Endothelial cell (in vitro differentiated cells): ENCODE results near the gene ITGA3. TPM values are rescaled to one million over a fixed set of nuclear protein-coding genes. Genes with fewer than 3 reads are reported as not detected.
A peak's percentile ranks its signal among the peaks of the same experiment; 100 is the strongest.

Experiments
- DNase-seq: peaks from one replicate; pipeline ENCODE4 v3.0.0; 2021; ENCODE audit warnings: low spot score
- H3K27ac Mint-ChIP-seq: one replicate; pipeline ENCODE4 v1.8.0; 2021; ENCODE audit warnings: mixed read lengths, inconsistent platforms; ENCODE audit not compliant: unreplicated experiment
- H3K27me3 Mint-ChIP-seq: one replicate; pipeline ENCODE4 v1.8.0; 2021; ENCODE audit warnings: mild to moderate bottlenecking, moderate library complexity, mixed read lengths, inconsistent platforms; ENCODE audit not compliant: unreplicated experiment
- H3K36me3 Mint-ChIP-seq: one replicate; pipeline ENCODE4 v1.8.0; 2021; ENCODE audit warnings: mild to moderate bottlenecking, low read depth, mixed read lengths, inconsistent platforms; ENCODE audit not compliant: unreplicated experiment
- H3K4me1 Mint-ChIP-seq: one replicate; pipeline ENCODE4 v1.8.0; 2021; ENCODE audit warnings: mild to moderate bottlenecking, mixed read lengths, inconsistent platforms; ENCODE audit not compliant: unreplicated experiment
- H3K4me3 Mint-ChIP-seq: one replicate; pipeline ENCODE4 v1.8.0; 2021; ENCODE audit warnings: mild to moderate bottlenecking, mixed read lengths, inconsistent platforms; ENCODE audit not compliant: unreplicated experiment
- H3K9me3 Mint-ChIP-seq: one replicate; pipeline ENCODE4 v1.8.0; 2021; ENCODE audit warnings: mixed read lengths, inconsistent platforms; ENCODE audit not compliant: unreplicated experiment
- total RNA-seq: library from RNA; stranded (reverse); fragmentation: NEBNext Ultra II Directional; extraction: Animal tissue kit (Norgen Biotek cat#: 25700); gene quantifications from one replicate; pipeline ENCODE4 v1.2.1, GENCODE V29; 2021; ENCODE audit not compliant: unreplicated experiment
- TF ChIP-seq, protein P1 (sequence below): fragments of 200-600 bp; sonication (generic); IDR thresholded peaks from one replicate; pipeline ENCODE4 v1.5.0; 2021; ENCODE audit warnings: antibody characterized with exemption; ENCODE audit not compliant: unreplicated experiment

The ITGA3 gene
- total RNA-seq, 1 donor from 2014 or later, result 5.0 TPM

DNA sequence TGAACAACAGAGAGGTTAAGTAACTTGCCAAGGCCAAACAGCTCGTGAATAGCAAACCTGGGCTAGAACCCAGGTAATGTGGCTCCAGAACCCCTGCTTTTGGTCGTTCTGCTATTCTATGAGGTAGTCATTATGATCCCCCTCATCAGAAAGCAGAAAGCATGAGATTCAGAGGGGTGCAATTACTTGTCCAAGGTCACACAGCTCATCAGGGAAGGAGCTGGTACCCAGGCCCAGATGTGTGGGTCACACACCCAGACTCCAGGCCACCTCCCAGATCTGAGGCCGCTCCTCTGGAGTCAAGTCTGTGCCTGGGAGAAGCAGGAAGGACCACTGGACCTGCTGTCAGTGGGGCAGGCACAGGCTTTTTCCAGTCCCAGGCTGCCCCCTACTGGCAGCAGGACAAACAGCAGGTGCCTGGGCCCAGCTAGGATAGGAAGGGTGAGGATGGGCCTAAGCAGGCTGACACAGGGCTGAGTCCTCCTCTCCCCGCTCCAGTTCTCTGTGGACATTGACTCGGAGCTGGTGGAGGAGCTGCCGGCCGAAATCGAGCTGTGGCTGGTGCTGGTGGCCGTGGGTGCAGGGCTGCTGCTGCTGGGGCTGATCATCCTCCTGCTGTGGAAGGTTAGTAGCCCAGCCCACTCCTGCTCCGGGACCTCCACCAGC, 31.5 kb downstream of the ITGA3 start:
- Mint-ChIP-seq H3K4me3 (no peak overlapping the region), H3K9me3 (no peaks in the 10 kb centered on the region), H3K36me3 (no peaks in the 10 kb centered on the region), H3K4me1 (no peaks in the 10 kb centered on the region), H3K27me3 (peaks cover 3% of the 10 kb centered on the region), H3K27ac (no peak overlapping the region)
- TF ChIP-seq, protein P1, sequence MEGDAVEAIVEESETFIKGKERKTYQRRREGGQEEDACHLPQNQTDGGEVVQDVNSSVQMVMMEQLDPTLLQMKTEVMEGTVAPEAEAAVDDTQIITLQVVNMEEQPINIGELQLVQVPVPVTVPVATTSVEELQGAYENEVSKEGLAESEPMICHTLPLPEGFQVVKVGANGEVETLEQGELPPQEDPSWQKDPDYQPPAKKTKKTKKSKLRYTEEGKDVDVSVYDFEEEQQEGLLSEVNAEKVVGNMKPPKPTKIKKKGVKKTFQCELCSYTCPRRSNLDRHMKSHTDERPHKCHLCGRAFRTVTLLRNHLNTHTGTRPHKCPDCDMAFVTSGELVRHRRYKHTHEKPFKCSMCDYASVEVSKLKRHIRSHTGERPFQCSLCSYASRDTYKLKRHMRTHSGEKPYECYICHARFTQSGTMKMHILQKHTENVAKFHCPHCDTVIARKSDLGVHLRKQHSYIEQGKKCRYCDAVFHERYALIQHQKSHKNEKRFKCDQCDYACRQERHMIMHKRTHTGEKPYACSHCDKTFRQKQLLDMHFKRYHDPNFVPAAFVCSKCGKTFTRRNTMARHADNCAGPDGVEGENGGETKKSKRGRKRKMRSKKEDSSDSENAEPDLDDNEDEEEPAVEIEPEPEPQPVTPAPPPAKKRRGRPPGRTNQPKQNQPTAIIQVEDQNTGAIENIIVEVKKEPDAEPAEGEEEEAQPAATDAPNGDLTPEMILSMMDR, result peak; percentile 95
- DNase-seq, result peak; percentile 86

DNA sequence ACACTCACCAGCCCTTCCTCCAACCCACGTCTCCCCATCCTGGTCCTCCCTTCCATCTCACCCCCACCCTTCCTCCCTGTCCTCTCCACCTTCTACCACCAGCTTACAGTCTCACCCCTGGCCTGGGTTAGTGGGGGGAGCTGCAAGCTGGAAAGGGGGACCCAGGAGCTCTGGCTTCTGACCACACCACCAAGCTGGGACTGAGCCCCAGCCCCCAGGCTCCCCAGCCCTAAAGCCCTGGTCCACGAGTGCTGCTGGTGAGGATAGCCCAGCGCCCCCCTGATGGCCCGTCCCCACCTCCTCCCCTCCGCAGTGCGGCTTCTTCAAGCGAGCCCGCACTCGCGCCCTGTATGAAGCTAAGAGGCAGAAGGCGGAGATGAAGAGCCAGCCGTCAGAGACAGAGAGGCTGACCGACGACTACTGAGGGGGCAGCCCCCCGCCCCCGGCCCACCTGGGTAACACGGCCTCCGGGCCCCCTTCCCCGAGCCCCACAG, 32.0 kb downstream of the ITGA3 start:
- DNase-seq, result no peak
- Mint-ChIP-seq H3K4me3 (no peak overlapping the region), H3K9me3 (no peaks in the 10 kb centered on the region), H3K36me3 (no peaks in the 10 kb centered on the region), H3K27ac (no peak overlapping the region), H3K27me3 (peaks cover 3% of the 10 kb centered on the region), H3K4me1 (no peaks in the 10 kb centered on the region)
- TF ChIP-seq, protein P1, result no peak

DNA sequence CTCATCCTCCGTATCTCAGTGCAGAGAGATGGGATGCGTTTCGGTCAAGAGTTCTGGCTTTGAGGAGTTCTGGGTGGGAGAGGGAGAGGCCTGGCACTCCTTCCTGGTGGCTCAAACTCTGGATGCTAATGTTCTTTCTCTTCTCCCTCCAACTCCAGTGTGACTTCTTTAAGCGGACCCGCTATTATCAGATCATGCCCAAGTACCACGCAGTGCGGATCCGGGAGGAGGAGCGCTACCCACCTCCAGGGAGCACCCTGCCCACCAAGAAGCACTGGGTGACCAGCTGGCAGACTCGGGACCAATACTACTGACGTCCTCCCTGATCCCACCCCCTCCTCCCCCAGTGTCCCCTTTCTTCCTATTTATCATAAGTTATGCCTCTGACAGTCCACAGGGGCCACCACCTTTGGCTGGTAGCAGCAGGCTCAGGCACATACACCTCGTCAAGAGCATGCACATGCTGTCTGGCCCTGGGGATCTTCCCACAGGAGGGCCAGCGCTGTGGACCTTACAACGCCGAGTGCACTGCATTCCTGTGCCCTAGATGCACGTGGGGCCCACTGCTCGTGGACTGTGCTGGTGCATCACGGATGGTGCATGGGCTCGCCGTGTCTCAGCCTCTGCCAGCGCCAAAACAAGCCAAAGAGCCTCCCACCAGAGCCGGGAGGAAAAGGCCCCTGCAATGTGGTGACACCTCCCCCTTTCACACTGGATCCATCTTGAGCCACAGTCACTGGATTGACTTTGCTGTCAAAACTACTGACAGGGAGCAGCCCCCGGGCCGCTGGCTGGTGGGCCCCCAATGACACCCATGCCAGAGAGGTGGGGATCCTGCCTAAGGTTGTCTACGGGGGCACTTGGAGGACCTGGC, 33.3 kb downstream of the ITGA3 start:
- DNase-seq, result no peak
- Mint-ChIP-seq H3K36me3 (no peaks in the 10 kb centered on the region), H3K27ac (no peak overlapping the region), H3K4me1 (no peaks in the 10 kb centered on the region), H3K27me3 (peaks cover 1% of the 10 kb centered on the region), H3K4me3 (no peak overlapping the region), H3K9me3 (no peaks in the 10 kb centered on the region)
- TF ChIP-seq, protein P1, result no peak

DNA sequence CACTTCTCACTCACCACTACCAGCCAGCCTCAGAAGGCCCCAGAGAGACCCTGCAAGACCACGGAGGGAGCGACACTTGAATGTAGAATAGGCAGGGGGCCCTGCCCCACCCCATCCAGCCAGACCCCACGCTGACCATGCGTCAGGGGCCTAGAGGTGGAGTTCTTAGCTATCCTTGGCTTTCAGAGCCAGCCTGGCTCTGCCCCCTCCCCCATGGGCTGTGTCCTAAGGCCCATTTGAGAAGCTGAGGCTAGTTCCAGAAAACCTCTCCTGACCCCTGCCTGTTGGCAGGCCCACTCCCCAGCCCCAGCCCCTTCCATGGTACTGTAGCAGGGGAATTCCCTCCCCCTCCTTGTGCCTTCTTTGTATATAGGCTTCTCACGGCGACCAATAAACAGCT, 34.2 kb downstream of the ITGA3 start:
- DNase-seq, result no peak
- no peak overlapping the region for H3K27ac Mint-ChIP-seq
- TF ChIP-seq, protein P1, result no peak

More for the DNA sequence above, 34.2 kb downstream of the ITGA3 start:
- Mint-ChIP-seq H3K4me3 (no peak overlapping the region), H3K4me1 (peaks cover 7% of the 10 kb centered on the region), H3K9me3 (no peaks in the 10 kb centered on the region), H3K36me3 (no peaks in the 10 kb centered on the region), H3K27me3 (peaks cover 9% of the 10 kb centered on the region)
